22Rv1 (cell line): ENCODE data around the gene RBM33.
A peak's percentile ranks its signal among the peaks of the same experiment; 100 is the strongest.
"Not testable (repeated sequence)": the region's sequence is repeated elsewhere in the genome, so short reads cannot be mapped to it uniquely, and the experiment has no call there.

Source experiments
- H3K27ac ChIP-seq: fragments of 450-650 bp; 2 replicates; pipeline ENCODE4 v1.5.1; 2017
- ZFX ChIP-seq: fragments of 450-650 bp; IDR thresholded peaks from 2 replicates; pipeline ENCODE4 v1.6.1; 2017; ENCODE audit warnings: antibody characterized with exemption, borderline replicate concordance
- TF ChIP-seq, protein P1 (sequence below): fragments of 450-650 bp; IDR thresholded peaks from 2 replicates; pipeline ENCODE4 v1.5.1; 2017; ENCODE audit warnings: mild to moderate bottlenecking

Gene RBM33

DNA sequence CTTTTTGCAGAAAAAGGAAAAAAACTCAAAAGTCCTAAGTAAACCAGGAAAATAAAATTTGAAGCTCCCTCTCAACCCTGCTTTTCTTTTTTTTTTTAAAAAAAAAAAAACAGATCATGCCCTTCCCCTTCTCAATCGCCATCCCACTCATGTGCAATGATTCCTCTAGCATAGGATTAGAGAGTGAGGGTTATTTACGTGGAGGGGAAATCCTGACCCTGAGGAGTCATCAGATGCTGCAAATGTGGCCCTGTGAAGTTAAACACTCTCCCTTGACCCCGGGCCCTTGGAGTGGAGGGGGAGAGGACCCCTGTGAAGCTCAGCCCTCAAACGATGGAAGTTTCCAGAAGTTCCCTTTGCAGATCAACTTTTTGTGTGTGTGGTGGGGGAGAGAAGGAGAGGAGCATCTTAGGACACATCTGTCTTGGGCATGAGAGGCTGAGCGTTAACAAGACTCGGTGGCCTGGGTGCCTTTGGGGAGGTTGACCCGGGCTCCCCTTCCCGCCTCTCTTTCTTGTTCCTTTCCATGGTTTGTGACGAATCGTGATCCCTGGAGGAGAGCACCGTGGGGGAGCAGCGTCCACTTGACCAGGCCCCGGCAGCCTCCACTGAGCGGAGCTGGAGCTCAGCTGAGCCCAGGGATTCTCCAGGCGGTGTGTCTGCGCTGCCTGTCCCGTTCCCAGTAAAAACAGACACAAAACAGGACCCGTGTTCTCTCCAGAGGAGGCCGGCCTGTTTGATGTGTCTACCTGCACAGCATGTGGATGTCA is 169.3 kb downstream of the RBM33 start:
- H3K27ac ChIP-seq = no peak overlapping the region
- TF ChIP-seq ZFX = no peak

DNA sequence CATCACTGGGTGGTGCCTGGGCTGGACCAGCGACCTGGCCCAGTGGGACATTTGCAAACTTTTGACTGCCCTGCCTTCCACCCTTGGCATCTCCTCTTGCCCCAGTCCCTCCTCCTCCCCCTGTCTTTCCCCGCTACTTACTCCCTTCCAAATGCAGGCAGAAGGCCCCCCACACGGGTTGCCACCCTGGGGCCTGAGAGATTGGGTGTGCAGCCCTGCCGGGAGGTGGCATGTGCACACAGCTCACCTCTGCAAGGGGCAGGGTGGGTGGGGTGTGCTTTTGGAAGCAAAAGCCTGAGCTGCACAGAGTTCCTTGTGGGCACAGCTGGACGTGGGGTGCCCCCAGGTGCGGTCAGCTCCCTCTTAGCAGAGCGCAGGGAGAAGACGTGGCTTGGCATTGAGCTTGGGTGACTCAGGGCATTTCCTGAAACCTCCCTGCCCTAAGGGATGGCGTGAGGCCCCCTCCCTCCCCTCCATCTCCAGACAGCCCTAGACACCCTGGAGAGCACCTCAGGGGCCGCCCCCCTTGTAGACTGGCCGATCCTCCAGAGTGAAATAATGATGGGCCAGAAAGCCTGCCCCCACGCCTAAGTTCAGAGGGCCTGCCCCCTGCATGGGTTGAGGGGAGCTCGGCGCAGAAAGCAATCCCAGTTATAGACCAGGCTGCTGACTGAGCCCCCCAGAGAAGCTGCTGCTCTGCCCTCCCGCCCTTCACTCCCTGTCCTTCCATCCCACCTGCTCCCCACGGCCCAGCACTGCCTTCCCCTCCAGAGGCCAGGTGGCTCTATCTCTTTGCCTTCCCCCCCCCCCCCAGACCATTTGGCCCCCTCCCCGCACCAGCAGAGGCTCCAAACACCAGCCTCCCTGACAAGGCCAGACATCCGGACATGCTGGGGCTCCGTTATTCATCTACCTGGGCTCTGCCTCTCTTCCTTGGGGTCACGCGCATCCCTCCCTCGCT is 170.1 kb downstream of the RBM33 start:
- no peak for TF ChIP-seq ZFX
- TF ChIP-seq, protein P1, sequence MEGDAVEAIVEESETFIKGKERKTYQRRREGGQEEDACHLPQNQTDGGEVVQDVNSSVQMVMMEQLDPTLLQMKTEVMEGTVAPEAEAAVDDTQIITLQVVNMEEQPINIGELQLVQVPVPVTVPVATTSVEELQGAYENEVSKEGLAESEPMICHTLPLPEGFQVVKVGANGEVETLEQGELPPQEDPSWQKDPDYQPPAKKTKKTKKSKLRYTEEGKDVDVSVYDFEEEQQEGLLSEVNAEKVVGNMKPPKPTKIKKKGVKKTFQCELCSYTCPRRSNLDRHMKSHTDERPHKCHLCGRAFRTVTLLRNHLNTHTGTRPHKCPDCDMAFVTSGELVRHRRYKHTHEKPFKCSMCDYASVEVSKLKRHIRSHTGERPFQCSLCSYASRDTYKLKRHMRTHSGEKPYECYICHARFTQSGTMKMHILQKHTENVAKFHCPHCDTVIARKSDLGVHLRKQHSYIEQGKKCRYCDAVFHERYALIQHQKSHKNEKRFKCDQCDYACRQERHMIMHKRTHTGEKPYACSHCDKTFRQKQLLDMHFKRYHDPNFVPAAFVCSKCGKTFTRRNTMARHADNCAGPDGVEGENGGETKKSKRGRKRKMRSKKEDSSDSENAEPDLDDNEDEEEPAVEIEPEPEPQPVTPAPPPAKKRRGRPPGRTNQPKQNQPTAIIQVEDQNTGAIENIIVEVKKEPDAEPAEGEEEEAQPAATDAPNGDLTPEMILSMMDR = no peak
- no peak overlapping the region for H3K27ac ChIP-seq

DNA sequence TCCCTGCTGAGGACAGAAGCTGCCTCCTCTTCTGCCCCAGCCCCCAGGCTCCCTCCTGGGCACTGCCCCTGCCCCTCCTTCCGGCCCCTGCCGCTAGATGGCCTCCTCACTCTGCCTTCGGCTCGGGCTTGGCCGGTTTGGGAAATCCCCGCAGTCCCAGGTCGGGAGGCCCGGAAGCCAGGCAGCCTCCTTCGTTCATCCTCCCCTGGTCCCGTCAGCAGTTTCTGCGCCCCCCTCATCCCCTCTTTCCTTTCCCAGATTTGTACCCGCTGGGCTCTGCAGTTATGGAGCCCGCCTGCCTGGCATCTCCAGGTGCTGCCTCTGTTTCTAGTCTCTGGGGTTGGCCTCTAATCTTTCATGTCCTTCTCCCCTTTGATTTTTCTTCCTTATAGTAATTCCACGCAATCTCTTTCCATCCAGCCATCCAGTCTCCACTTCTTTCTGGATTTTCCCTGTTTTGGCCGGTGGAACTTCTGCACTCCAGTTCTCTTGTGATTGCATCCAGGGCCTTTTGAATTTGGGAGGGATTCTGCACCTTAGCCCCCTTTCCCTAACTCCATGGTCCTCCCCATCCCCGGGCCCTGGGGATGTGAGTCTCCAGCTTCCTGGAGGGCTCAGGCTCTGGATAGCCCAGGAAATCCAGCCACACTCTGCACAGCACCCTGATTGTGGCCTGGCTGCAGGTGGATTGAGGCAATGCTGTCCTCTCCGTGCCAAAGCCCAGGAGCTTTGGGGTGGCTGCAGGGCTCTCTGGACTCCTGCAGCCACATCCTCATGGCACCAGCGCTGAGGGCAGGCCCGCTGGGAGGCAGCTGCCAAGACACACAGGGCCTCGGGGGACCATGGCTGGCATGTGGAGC is 171.1 kb downstream of the RBM33 start:
- H3K27ac ChIP-seq = no peak overlapping the region
- TF ChIP-seq ZFX = no peak
- TF ChIP-seq, protein P1 = peak; percentile 89

DNA sequence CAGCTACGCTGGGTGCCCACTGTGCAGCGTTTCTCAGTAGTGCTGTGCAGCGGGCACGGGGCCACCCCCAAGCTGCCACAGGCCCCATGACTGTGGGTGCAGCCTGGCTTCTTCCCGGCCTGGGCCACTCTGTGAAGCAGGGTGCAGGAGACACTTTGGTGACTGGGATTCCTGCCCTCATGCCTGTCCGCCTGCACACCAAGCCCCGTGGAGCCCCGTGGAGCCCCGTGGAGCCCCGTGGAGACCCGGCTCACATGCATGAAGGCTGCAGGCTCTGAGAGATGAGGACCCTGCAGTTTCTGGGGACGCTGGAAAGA is 171.7 kb downstream of the RBM33 start:
- no peak for TF ChIP-seq ZFX
- TF ChIP-seq, protein P1 = no peak

DNA sequence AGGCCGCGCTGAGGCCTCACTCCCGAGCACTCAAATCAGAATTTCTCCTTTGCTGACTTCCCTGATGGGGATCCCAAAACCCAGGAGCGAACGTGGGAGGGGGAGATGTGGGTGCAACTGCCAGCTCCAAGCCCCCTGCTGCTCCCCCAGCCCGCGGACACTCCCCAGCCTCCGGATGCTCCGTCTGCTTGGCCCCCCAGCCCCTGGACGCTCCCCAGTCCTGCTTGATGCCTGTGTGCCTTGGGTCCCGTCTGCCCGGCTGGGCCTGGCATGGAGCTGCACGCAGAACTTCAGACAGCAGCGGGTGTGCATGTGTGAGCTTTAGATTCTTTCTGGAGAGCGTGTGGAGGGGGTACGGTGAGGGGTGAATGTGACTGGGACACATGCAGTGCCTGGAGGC is 172.5 kb downstream of the RBM33 start:
- no peak overlapping the region for H3K27ac ChIP-seq
- TF ChIP-seq, protein P1 = no peak
- no peak for TF ChIP-seq ZFX

More for the DNA sequence above, 171.7 kb downstream of the RBM33 start:
- no peak overlapping the region for H3K27ac ChIP-seq

DNA sequence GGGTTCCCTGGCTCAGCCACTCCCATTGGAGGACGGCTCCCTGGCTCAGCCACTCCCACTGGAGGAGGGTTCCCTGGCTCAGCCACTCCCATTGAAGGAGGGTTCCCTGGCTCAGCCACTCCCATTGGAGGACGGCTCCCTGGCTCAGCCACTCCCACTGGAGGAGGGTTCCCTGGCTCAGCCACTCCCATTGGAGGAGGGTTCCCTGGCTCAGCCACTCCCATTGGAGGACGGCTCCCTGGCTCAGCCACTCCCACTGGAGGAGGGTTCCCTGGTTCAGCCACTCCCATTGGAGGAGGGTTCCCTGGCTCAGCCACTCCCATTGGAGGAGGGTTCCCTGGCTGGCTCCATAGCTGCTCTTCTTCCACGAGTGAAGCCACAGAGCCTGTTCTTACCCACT is 173.1 kb downstream of the RBM33 start:
- H3K27ac ChIP-seq = not testable (repeated sequence)

DNA sequence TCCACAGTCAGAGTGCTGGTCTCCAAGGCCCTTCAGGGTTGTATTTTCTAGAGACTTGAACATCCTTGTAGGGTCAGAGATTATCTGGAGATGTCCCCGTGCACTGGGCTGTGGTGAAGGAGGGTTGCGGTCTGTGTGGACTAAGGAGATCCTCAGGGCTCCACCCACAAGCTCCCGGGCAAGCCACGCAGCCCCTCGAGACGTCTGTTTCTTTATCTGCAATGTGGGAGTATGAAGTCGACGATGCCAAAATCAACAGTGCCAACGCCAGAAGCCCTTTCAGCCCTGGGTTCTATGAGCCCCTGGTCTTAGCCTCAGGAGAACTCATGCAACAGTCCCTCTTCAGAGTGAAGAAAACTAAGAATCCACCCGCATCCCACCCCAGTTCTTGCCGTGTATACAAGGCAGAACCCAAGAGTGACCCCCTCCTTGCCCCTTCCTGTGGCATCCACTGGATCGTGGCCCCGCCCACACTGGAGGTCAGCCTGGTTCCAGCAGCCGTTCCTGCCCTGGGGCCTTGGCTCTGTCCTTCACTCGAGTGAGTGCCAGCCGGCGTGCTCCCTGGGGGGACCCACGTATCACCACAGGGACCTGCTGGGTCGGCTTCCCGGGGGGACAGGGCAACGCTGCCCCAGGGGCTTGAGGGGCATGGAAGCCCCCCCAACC is 173.8 kb downstream of the RBM33 start:
- no peak overlapping the region for H3K27ac ChIP-seq
- TF ChIP-seq, protein P1 = no peak
- no peak for TF ChIP-seq ZFX
